Neural cell (in vitro differentiated cells): ENCODE data around the gene RIMBP3B.
"Not testable (repeated sequence)": the region's sequence is repeated elsewhere in the genome, so short reads cannot be mapped to it uniquely, and the experiment has no call there.

Experiments
- EP300 ChIP-seq: fragments of 450-650 bp; conservative IDR thresholded peaks from 2 replicates; pipeline ENCODE4 v1.6.1; 2014; ENCODE audit warnings: antibody characterized with exemption, mild to moderate bottlenecking, moderate library complexity; ENCODE audit not compliant: poor library complexity, severe bottlenecking
- EZH2 ChIP-seq: fragments of 200-600, 300-800 bp; shearing (Covaris generic), sonication (generic); IDR thresholded peaks from 2 replicates; pipeline ENCODE4 v1.6.1; 2014; ENCODE audit warnings: antibody characterized with exemption, low read length, borderline replicate concordance, mild to moderate bottlenecking; ENCODE audit not compliant: insufficient read depth, poor library complexity, severe bottlenecking
- MXI1 ChIP-seq: fragments of 450-650 bp; conservative IDR thresholded peaks from 2 replicates; pipeline ENCODE4 v1.6.1; 2014; ENCODE audit warnings: antibody characterized with exemption, mild to moderate bottlenecking; ENCODE audit not compliant: poor library complexity, severe bottlenecking
- POLR2AphosphoS5 ChIP-seq: IDR thresholded peaks from 2 replicates; pipeline ENCODE4 v1.6.1; 2012
- RAD21 ChIP-seq: fragments of 450-650 bp; conservative IDR thresholded peaks from 2 replicates; pipeline ENCODE4 v1.6.1; 2014; ENCODE audit warnings: antibody characterized with exemption, mild to moderate bottlenecking, moderate library complexity
- REST ChIP-seq: IDR thresholded peaks from 2 replicates; pipeline ENCODE4 v1.6.1; 2012; ENCODE audit warnings: borderline replicate concordance
- SMC3 ChIP-seq: fragments of 450-650 bp; conservative IDR thresholded peaks from 2 replicates; pipeline ENCODE4 v1.6.1; 2014; ENCODE audit warnings: antibody characterized with exemption, mild to moderate bottlenecking, moderate library complexity; ENCODE audit not compliant: poor library complexity
- TAF1 ChIP-seq: IDR thresholded peaks from 2 replicates; pipeline ENCODE4 v1.6.1; 2012; ENCODE audit warnings: low read depth
- TF ChIP-seq, protein P1 (sequence below): fragments of 450-650 bp; IDR thresholded peaks from 2 replicates; pipeline ENCODE4 v1.5.1; 2014; ENCODE audit warnings: antibody characterized with exemption, mild to moderate bottlenecking, moderate library complexity; ENCODE audit not compliant: poor library complexity, severe bottlenecking

GRCh38 chr22:21417853-21418252 is 34.3 kb downstream of the RIMBP3B start:
- TF ChIP-seq, protein P1, sequence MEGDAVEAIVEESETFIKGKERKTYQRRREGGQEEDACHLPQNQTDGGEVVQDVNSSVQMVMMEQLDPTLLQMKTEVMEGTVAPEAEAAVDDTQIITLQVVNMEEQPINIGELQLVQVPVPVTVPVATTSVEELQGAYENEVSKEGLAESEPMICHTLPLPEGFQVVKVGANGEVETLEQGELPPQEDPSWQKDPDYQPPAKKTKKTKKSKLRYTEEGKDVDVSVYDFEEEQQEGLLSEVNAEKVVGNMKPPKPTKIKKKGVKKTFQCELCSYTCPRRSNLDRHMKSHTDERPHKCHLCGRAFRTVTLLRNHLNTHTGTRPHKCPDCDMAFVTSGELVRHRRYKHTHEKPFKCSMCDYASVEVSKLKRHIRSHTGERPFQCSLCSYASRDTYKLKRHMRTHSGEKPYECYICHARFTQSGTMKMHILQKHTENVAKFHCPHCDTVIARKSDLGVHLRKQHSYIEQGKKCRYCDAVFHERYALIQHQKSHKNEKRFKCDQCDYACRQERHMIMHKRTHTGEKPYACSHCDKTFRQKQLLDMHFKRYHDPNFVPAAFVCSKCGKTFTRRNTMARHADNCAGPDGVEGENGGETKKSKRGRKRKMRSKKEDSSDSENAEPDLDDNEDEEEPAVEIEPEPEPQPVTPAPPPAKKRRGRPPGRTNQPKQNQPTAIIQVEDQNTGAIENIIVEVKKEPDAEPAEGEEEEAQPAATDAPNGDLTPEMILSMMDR = not testable (repeated sequence)
- not testable (repeated sequence) for TF ChIP-seq POLR2AphosphoS5, EP300, EZH2, RAD21, MXI1, TAF1, SMC3, REST
